WTC11 (cell line): ENCODE results near the gene GAS2. TPM values are rescaled to one million over a fixed set of nuclear protein-coding genes. Genes with fewer than 3 reads are reported as not detected.

Experiments used
- ATAC-seq: fragments of 200-7000 bp; cut with Tn5 transposase; 2 replicates; pipeline ENCODE4 v1.10.0; 2021; ENCODE audit warnings: mild to moderate bottlenecking, moderate library complexity
- CTCF ChIA-PET: fragments of 300-600 bp; sonication (Branson Sonifier 250); formaldehyde crosslinking; loops from one replicate; lab custom pipeline; 2021; ENCODE audit warnings: antibody characterized with exemption; lab: Charles Lee
- POLR2A ChIA-PET: fragments of 350-600 bp; sonication (Branson Sonifier 250); formaldehyde crosslinking; loops from one replicate; lab custom pipeline; 2021; ENCODE audit warnings: antibody characterized with exemption; lab: Charles Lee
- DNase-seq: peaks from one replicate; pipeline ENCODE4 v3.0.0; 2021; ENCODE audit warnings: low spot score
- H3K27ac Mint-ChIP-seq: 2 replicates; pipeline ENCODE4 v1.8.0; 2021; ENCODE audit warnings: mixed read lengths
- H3K27me3 Mint-ChIP-seq: 2 replicates; pipeline ENCODE4 v1.8.0; 2021; ENCODE audit warnings: low read depth, mild to moderate bottlenecking, moderate library complexity, mixed read lengths
- H3K36me3 Mint-ChIP-seq: 2 replicates; pipeline ENCODE4 v1.8.0; 2021; ENCODE audit warnings: mixed read lengths
- H3K4me1 Mint-ChIP-seq: 2 replicates; pipeline ENCODE4 v1.8.0; 2022; ENCODE audit warnings: mixed read lengths
- H3K4me3 Mint-ChIP-seq: 2 replicates; pipeline ENCODE4 v1.8.0; 2021; ENCODE audit warnings: mild to moderate bottlenecking, moderate library complexity, mixed read lengths
- H3K9me3 Mint-ChIP-seq: 2 replicates; pipeline ENCODE4 v1.8.0; 2021; ENCODE audit warnings: mixed read lengths
- AFF4 ChIP-seq: sonication (generic); formaldehyde crosslinking; IDR thresholded peaks from 2 replicates; pipeline ENCODE4 v1.8.1; 2023; ENCODE audit warnings: mild to moderate bottlenecking, missing genetic modification reagents, borderline replicate concordance
- CDX4 ChIP-seq: fragments of 250-450 bp; sonication (Bioruptor Pico); IDR thresholded peaks from 2 replicates; pipeline ENCODE4 v1.9.0; 2021; ENCODE audit warnings: moderate library complexity, mild to moderate bottlenecking, inconsistent platforms, borderline replicate concordance
- E2F1 ChIP-seq: sonication (generic); formaldehyde crosslinking; IDR thresholded peaks from 2 replicates; pipeline ENCODE4 v1.8.0; 2022; ENCODE audit warnings: mild to moderate bottlenecking, missing genetic modification reagents
- GTF2I ChIP-seq: fragments of 250-450 bp; sonication (Bioruptor Pico); conservative IDR thresholded peaks from 2 replicates; pipeline ENCODE4 v1.4.0; 2021; ENCODE audit warnings: mild to moderate bottlenecking
- IRF2 ChIP-seq: sonication (generic); formaldehyde crosslinking; IDR thresholded peaks from 2 replicates; pipeline ENCODE4 v1.8.0; 2022; ENCODE audit warnings: low read depth, missing genetic modification reagents, borderline replicate concordance
- NR3C1 ChIP-seq: sonication (generic); formaldehyde crosslinking; conservative IDR thresholded peaks from 2 replicates; pipeline ENCODE4 v1.8.1; 2023; ENCODE audit warnings: low read depth, mild to moderate bottlenecking, missing genetic modification reagents
- SP1 ChIP-seq: sonication (generic); formaldehyde crosslinking; conservative IDR thresholded peaks from 2 replicates; pipeline ENCODE4 v1.8.1; 2022; ENCODE audit warnings: missing genetic modification reagents
- TP53 ChIP-seq: sonication (generic); formaldehyde crosslinking; IDR thresholded peaks from 2 replicates; pipeline ENCODE4 v1.8.1; 2023; ENCODE audit warnings: mild to moderate bottlenecking, missing genetic modification reagents
- ZBTB43 ChIP-seq: sonication (generic); formaldehyde crosslinking; IDR thresholded peaks from 2 replicates; pipeline ENCODE4 v1.8.1; 2023; ENCODE audit warnings: mild to moderate bottlenecking, missing genetic modification reagents
- ZNF671 ChIP-seq: fragments of 250-450 bp; sonication (Bioruptor Pico); IDR thresholded peaks from 2 replicates; pipeline ENCODE4 v1.8.0; 2021; ENCODE audit warnings: mild to moderate bottlenecking
- total RNA-seq: library from RNA; stranded (reverse); gene quantifications from 3 replicates; pipeline ENCODE4 v1.2.3, GENCODE V29; 2021
- TF ChIP-seq, protein P1 (sequence below): sonication (generic); formaldehyde crosslinking; IDR thresholded peaks from 2 replicates; pipeline ENCODE4 v1.8.0; 2022; ENCODE audit warnings: missing genetic modification reagents
- TF ChIP-seq, protein P2 (sequence below): sonication (generic); formaldehyde crosslinking; conservative IDR thresholded peaks from 2 replicates; pipeline ENCODE4 v1.8.1; 2023; ENCODE audit warnings: mild to moderate bottlenecking, low read depth, missing genetic modification reagents, moderate library complexity
- TF ChIP-seq, protein P3 (sequence below): sonication (generic); formaldehyde crosslinking; IDR thresholded peaks from 2 replicates; pipeline ENCODE4 v1.8.1; 2022; ENCODE audit warnings: low read depth, mild to moderate bottlenecking, moderate library complexity, missing genetic modification reagents, borderline replicate concordance

GAS2 gene
- total RNA-seq, 1 experiment from 2014 or later: 1.8 TPM

DNA sequence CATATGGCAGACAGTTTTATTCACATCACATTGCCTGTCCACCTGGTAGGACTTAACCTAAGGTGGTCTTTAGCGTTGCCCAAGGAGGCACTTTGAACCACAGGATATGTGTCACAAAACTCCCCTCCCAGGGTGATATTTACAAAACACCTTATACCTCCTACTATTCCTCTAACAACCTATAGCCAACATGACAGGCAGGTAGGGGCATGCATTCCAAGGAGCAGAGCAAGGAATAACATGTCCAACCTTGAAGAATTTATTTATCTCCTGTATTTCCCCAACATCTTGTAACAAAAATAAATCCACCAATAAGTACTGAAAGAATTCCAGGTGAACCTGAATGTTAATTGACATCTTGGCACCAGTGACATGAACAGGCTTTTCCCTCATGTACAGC is 102.7 kb downstream of the GAS2 start:
- ChIA-PET POLR2A (no interaction called here), CTCF (no interaction called here)
- H3K27ac Mint-ChIP-seq: no peak overlapping the region
- TF ChIP-seq CDX4 (CRISPR knock-in tag) (no peak), ZNF671 (CRISPR knock-in tag) (no peak), SP1 (CRISPR knock-in tag) (no peak), IRF2 (CRISPR knock-in tag) (no peak), ZBTB43 (CRISPR knock-in tag) (no peak), AFF4 (no peak)
- TF ChIP-seq, protein P1, sequence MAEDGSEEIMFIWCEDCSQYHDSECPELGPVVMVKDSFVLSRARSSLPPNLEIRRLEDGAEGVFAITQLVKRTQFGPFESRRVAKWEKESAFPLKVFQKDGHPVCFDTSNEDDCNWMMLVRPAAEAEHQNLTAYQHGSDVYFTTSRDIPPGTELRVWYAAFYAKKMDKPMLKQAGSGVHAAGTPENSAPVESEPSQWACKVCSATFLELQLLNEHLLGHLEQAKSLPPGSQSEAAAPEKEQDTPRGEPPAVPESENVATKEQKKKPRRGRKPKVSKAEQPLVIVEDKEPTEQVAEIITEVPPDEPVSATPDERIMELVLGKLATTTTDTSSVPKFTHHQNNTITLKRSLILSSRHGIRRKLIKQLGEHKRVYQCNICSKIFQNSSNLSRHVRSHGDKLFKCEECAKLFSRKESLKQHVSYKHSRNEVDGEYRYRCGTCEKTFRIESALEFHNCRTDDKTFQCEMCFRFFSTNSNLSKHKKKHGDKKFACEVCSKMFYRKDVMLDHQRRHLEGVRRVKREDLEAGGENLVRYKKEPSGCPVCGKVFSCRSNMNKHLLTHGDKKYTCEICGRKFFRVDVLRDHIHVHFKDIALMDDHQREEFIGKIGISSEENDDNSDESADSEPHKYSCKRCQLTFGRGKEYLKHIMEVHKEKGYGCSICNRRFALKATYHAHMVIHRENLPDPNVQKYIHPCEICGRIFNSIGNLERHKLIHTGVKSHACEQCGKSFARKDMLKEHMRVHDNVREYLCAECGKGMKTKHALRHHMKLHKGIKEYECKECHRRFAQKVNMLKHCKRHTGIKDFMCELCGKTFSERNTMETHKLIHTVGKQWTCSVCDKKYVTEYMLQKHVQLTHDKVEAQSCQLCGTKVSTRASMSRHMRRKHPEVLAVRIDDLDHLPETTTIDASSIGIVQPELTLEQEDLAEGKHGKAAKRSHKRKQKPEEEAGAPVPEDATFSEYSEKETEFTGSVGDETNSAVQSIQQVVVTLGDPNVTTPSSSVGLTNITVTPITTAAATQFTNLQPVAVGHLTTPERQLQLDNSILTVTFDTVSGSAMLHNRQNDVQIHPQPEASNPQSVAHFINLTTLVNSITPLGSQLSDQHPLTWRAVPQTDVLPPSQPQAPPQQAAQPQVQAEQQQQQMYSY (CRISPR knock-in tag): no peak
- TF ChIP-seq, protein P2, sequence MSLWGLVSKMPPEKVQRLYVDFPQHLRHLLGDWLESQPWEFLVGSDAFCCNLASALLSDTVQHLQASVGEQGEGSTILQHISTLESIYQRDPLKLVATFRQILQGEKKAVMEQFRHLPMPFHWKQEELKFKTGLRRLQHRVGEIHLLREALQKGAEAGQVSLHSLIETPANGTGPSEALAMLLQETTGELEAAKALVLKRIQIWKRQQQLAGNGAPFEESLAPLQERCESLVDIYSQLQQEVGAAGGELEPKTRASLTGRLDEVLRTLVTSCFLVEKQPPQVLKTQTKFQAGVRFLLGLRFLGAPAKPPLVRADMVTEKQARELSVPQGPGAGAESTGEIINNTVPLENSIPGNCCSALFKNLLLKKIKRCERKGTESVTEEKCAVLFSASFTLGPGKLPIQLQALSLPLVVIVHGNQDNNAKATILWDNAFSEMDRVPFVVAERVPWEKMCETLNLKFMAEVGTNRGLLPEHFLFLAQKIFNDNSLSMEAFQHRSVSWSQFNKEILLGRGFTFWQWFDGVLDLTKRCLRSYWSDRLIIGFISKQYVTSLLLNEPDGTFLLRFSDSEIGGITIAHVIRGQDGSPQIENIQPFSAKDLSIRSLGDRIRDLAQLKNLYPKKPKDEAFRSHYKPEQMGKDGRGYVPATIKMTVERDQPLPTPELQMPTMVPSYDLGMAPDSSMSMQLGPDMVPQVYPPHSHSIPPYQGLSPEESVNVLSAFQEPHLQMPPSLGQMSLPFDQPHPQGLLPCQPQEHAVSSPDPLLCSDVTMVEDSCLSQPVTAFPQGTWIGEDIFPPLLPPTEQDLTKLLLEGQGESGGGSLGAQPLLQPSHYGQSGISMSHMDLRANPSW: no peak
- TF ChIP-seq, protein P3, sequence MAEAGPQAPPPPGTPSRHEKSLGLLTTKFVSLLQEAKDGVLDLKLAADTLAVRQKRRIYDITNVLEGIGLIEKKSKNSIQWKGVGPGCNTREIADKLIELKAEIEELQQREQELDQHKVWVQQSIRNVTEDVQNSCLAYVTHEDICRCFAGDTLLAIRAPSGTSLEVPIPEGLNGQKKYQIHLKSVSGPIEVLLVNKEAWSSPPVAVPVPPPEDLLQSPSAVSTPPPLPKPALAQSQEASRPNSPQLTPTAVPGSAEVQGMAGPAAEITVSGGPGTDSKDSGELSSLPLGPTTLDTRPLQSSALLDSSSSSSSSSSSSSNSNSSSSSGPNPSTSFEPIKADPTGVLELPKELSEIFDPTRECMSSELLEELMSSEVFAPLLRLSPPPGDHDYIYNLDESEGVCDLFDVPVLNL (CRISPR knock-in tag): no peak
- no peak overlapping the region for H3K4me3 Mint-ChIP-seq
- H3K27me3 Mint-ChIP-seq: no peaks in the 10 kb centered on the region
- DNase-seq: no peak
- peaks cover 5% of the 10 kb centered on the region for H3K9me3 Mint-ChIP-seq
- H3K4me1 Mint-ChIP-seq: no peaks in the 10 kb centered on the region
- no peaks in the 10 kb centered on the region for H3K36me3 Mint-ChIP-seq
- no peak for ATAC-seq

DNA sequence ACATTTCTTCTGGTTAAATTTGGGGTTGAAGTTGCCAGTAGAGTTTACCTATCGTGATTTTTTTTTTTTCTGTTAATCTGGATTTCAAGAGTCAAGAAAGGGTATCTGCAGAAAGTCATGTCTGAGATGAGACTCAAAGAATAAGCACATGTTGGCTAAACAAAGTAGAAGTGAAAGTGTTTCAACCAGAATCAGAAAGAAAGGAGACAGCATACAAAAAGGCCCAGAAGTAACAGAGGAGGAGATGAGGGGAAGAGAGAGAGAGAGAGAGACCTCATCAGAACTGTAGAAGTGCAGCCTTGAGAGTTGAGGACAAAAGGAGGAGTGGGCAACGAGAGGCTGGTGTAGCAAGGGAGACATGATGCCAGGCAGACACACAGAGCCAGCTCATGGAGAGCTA is 108.3 kb downstream of the GAS2 start:
- DNase-seq: no peak
- Mint-ChIP-seq H3K27me3 (no peaks in the 10 kb centered on the region), H3K9me3 (peaks cover 3% of the 10 kb centered on the region)
- TF ChIP-seq NR3C1 (CRISPR knock-in tag): no peak
- no peak for TF ChIP-seq TP53
- TF ChIP-seq GTF2I (CRISPR knock-in tag): no peak
- no peak for TF ChIP-seq E2F1 (CRISPR knock-in tag)
- TF ChIP-seq, all 79 proteins: peak for 0
- no peak overlapping the region for H3K27ac Mint-ChIP-seq
- no peak overlapping the region for H3K4me3 Mint-ChIP-seq
- POLR2A ChIA-PET: no interaction called here
- no peaks in the 10 kb centered on the region for H3K36me3 Mint-ChIP-seq
- ATAC-seq: no peak
- peaks cover 2% of the 10 kb centered on the region; the same call in 1 of the 2 replicates for H3K4me1 Mint-ChIP-seq
- CTCF ChIA-PET: interaction anchor here (0.7 to 1.4 kb wide), 2 partner anchors 13 to 142 kb away, joined by 3 read pairs; no protein-coding TSS in a partner anchor
